Suprapubic skin (tissue), 3 donors: ENCODE measurements around the gene XIRP1.

ENCODE experiments used
- CTCF ChIP-seq, 2 donors: fragments of 200-600 bp in 1 of 2; fragments of 450-650 bp in 1 of 2; sonication (generic) in 1 of 2; IDR thresholded peaks; one replicate each; pipeline ENCODE4 v1.5.1; 2016 to 2019; ENCODE audit warnings: antibody characterized with exemption in 2 of 2, mild to moderate bottlenecking in 1 of 2, moderate library complexity in 1 of 2
- EP300 ChIP-seq: sonication (generic); formaldehyde crosslinking; IDR thresholded peaks from one replicate; pipeline ENCODE4 v1.6.1; 2017; ENCODE audit warnings: antibody characterized with exemption
- POLR2A ChIP-seq, 2 donors: fragments of 450-650 bp; IDR thresholded peaks; one replicate each; pipeline ENCODE4 v1.6.1; 2017; ENCODE audit warnings: antibody characterized with exemption in 2 of 2, mild to moderate bottlenecking in 2 of 2, moderate library complexity in 2 of 2

GRCh38 chr3:39166134-39166710 is 26.2 kb downstream of the XIRP1 start:
- no peak for TF ChIP-seq CTCF (IDR thresholded peaks at IDR 0.05)
- TF ChIP-seq POLR2A (IDR thresholded peaks at IDR 0.05): no peak
- no peak for TF ChIP-seq EP300
